Spinal cord (tissue), 10 donors: Measurements from ENCODE around the gene NCCRP1. TPM values are rescaled to one million over a fixed set of nuclear protein-coding genes. Genes with fewer than 3 reads are reported as not detected.

Experiments
- DNase-seq, 6 donors: peaks; one replicate each; pipeline versions ENCODE4 v3.0.0 to v3.0.0-alpha.2; 2013 to 2015; ENCODE audit warnings: low spot score in 6 of 6, low read depth in 4 of 6
- H3K27ac ChIP-seq: one replicate; pipeline ENCODE4 v1.5.1; 2013; ENCODE audit warnings: low read depth, low read length, control low read depth
- H3K27me3 ChIP-seq: one replicate; pipeline ENCODE4 v1.6.1; 2013; ENCODE audit warnings: low read length; ENCODE audit not compliant: control insufficient read depth, insufficient read depth
- H3K36me3 ChIP-seq: one replicate; pipeline ENCODE4 v1.6.1; 2013; ENCODE audit warnings: low read length; ENCODE audit not compliant: control insufficient read depth, insufficient read depth
- H3K4me1 ChIP-seq: one replicate; pipeline ENCODE4 v1.6.1; 2013; ENCODE audit warnings: low read length; ENCODE audit not compliant: control insufficient read depth, insufficient read depth
- H3K4me3 ChIP-seq: one replicate; pipeline ENCODE4 v1.5.1; 2013; ENCODE audit warnings: low read depth, low read length, control low read depth
- H3K9me3 ChIP-seq: one replicate; pipeline ENCODE4 v1.6.1; 2013; ENCODE audit warnings: low read length; ENCODE audit not compliant: control insufficient read depth, insufficient read depth
- WGBS: methylation state at CpG from one replicate; pipeline ENCODE4 v1.1.5; 2013; ENCODE audit warnings: missing lambda C conversion rate; ENCODE audit not compliant: insufficient coverage; 5-methylcytosine and 5-hydroxymethylcytosine counted together
- polyA plus RNA-seq, 2 donors: library from polyadenylated mRNA; unstranded; fragments of 120-200 nt; gene quantifications; one replicate each; pipeline ENCODE4 v1.2.1, GENCODE V29; 2013; ENCODE audit not compliant: insufficient read length in 2 of 2
- total RNA-seq, 2 donors: library from RNA; depleted of rRNA in 1 of 2; stranded (reverse); fragments of 120-200 nt in 1 of 2; fragments of >200 nt in 1 of 2; gene quantifications; one replicate each; pipeline versions ENCODE4 v1.2.3 to v1.2.4, GENCODE V29; 2013 to 2014
- donor health status: healthy.

The NCCRP1 gene
- total and polyA plus RNA-seq, 4 donors, result 0.10 to 0.29 (median 0.16) TPM

DNA sequence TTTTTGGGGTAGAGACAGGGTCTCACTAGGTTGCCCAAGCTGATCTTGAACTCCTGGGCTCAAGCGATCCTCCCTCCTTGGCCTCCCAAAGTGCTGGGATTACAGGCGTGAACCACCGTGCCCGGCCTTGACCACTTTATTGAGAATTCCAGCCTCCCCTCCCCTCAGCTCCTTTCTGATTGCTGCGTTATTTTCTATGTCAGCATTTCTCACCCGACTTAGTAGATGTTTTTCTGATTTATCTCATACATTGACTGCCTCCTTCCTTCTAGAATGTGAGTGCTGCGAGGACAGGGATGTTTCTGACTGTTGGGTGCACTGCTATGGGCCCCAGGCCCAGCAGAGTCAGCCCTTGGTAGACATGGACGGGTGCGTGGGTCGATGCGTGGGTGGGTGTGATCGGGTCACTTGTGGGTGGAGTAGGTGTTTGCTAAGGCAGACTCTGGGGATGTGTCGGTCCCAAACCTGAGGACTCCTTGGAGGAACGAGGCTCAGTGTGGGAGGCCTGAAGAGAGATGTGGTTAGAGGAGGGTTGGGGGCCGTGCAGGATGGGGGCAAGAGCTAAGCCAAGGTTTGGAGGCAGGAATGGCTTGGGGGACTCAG is 34.2 kb upstream of the NCCRP1 start:
- no peaks in the 10 kb centered on the region for H3K9me3 ChIP-seq
- H3K36me3 ChIP-seq, result peaks cover 48% of the 10 kb centered on the region
- DNase-seq, result no peak
- H3K4me1 ChIP-seq, result peaks cover 46% of the 10 kb centered on the region
- no peaks in the 10 kb centered on the region for H3K27me3 ChIP-seq
- no peak overlapping the region for H3K4me3 ChIP-seq
- H3K27ac ChIP-seq, result no peak overlapping the region
- 86% methylated on average over 13 of the region's 15 CpGs for WGBS

DNA sequence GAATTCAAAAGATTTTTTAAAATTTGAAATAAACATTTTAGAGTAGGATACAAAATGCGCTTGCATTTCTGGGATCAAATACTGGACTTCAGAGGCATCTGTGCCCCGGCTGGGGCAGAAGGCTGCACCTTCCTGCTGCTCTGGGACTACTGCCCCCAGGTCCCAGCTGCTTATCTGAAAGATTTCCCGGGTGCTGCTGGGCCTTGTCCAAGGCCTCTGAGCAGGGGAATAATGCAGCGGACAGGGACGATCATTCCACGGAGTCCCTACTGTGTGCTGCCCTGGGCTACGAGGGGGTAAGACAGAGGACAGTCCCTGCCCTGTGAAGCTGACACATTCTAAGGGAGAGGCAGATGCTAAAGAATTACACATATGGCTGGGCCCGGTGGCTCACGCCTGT is 33.1 kb upstream of the NCCRP1 start:
- peaks cover 42% of the 10 kb centered on the region for H3K4me1 ChIP-seq
- no peak overlapping the region for H3K27ac ChIP-seq
- H3K27me3 ChIP-seq, result no peaks in the 10 kb centered on the region
- WGBS, result 77% methylated on average over 8 of the region's 9 CpGs
- no peak for DNase-seq
- no peaks in the 10 kb centered on the region for H3K9me3 ChIP-seq
- H3K4me3 ChIP-seq, result no peak overlapping the region
- H3K36me3 ChIP-seq, result peaks cover 51% of the 10 kb centered on the region

DNA sequence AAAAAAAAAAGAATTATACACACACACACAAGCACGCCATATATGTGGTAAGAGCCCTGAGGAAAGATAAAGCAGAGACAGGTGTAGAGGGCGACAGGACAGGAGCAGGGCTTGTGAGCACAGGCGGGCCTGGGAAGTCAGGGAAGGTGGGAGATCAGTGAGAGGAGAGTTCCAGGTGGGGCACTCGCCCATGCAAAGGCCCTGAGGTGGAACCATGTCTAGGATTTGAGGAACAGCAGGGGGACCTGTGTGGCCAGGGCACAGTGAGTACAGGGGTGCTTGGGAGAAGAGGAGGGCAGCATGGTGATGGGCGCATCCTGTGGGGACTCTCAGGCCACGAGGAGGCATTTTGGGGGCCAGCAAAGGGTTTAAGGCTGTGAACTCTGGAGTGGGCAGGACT is 32.5 kb upstream of the NCCRP1 start:
- 94% methylated on average over 5 of the region's 6 CpGs for WGBS
- no peak for DNase-seq
- Histone ChIP-seq H3K36me3 (peaks cover 52% of the 10 kb centered on the region), H3K9me3 (no peaks in the 10 kb centered on the region), H3K27ac (no peak overlapping the region), H3K4me1 (peaks cover 42% of the 10 kb centered on the region), H3K27me3 (no peaks in the 10 kb centered on the region), H3K4me3 (no peak overlapping the region)

DNA sequence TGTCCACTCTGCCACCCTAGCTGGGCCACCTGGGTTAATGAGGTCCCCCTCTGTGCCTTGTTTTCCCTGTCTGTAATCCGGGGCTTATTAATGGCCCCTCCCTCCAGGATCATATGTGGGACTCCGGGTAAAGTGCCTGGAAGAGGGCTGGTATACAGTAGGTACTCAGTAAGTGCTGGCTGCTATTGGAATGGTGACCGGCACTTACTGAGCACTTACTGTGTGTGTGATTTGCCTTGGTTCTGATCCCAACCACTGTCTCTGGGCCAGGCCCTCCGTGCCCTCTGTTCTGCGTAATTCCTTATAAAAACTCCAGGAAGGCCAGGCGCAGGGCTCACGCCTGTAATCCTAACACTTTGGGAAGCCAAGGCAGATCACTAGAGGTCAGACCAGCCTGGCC is 30.9 kb upstream of the NCCRP1 start:
- Histone ChIP-seq H3K27me3 (no peaks in the 10 kb centered on the region), H3K36me3 (peaks cover 60% of the 10 kb centered on the region), H3K27ac (no peak overlapping the region), H3K4me3 (no peak overlapping the region), H3K9me3 (no peaks in the 10 kb centered on the region), H3K4me1 (peaks cover 29% of the 10 kb centered on the region)
- DNase-seq, result no peak
- 100% methylated on average over 4 of the region's 7 CpGs for WGBS

DNA sequence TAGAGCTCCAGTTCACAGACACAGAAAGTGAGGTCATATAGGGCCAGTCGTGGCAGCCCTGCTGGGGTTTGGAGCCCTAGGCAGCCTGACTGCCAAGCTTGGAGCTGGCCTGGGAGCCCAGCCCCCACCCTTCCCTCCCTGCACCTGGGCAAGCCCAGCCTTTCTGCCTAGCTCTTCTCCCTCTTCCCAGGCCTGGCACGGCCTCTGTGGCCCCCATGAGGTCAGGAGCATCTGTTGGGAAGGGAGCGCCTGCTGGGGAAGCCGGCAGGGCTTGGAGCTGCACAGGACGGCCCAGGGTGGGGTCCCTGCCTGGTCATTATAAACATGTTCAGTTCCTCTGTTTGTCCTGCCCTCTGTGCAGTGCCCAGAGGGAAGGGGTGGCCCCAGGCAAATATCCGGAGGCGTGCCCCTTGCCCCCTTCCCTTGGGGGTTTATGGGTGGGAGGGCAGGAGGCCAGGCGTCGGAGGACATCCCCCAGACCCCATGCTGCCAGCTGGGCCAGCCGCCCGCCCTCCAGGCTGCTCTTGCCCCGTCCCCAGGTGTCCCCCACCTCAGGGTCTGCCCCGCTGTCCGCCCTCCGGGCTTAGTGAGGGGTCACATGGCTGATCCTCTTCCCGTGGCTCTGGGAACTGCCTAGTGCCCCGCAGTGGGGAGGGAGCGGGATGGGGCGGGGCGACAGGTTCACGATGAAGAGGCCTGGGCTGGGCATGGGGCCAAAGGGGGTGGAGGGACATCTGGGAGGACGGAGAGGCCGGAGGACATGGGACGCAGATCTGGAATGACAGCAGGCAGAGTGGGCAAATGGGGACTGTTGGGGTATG is 30.0 kb upstream of the NCCRP1 start:
- Histone ChIP-seq H3K27me3 (no peaks in the 10 kb centered on the region), H3K4me1 (peaks cover 22% of the 10 kb centered on the region), H3K27ac (no peak overlapping the region), H3K4me3 (no peak overlapping the region), H3K36me3 (peaks cover 61% of the 10 kb centered on the region), H3K9me3 (no peaks in the 10 kb centered on the region)
- WGBS, result 28% methylated on average over 21 of the region's 24 CpGs
- peak in 3 of 6 donors; percentile 9 to 71 (median 49) for DNase-seq

DNA sequence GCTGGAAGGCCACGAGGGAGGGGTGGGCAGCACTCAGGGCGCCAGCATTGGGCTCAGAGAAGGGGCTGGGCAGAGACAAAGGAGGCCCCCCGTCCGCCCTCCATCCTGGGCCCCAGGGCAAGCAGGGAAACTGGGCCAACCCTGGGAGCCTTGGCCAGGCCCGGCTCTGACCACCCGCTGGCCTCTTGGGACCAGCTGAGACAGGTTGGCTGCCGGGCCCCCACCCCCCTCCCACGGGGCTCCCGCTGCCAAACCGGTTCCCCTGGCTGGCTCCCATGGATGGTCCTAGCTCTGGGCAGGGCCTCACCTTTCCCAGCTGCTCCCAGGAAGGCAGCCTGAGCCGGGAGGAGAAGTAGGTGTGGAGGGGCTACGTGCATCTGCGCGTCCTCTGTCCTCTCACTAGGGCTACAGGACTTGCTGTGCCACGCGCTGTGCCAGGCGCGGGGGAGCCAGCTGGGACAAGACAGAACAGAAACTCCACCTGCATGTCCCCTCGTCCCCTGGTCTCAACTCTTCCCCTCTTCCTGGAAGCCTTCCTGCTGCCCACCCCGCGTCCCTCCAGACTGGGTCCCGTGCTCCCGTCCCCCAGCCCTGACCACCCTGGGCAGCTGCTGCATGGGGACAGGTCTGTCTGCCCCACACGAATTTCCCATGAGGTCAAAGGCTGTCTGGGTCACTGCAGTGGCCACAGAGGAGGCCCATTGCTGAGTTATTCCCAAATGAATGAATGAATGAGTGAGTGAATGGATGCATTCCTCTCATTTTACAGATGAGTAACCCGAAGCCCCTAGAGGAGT is 29.1 kb upstream of the NCCRP1 start:
- no peaks in the 10 kb centered on the region for H3K27me3 ChIP-seq
- H3K4me1 ChIP-seq, result peaks cover 22% of the 10 kb centered on the region
- no peak overlapping the region for H3K4me3 ChIP-seq
- H3K27ac ChIP-seq, result no peak overlapping the region
- H3K9me3 ChIP-seq, result no peaks in the 10 kb centered on the region
- DNase-seq, result peak in 1 of 6 donors; percentile 20
- WGBS, result 71% methylated on average over 19 of the region's 25 CpGs
- peaks cover 69% of the 10 kb centered on the region for H3K36me3 ChIP-seq

GRCh38 chr19:39168258-39169142 is 28.3 kb upstream of the NCCRP1 start:
- DNase-seq, result no peak
- peaks cover 18% of the 10 kb centered on the region for H3K4me1 ChIP-seq
- WGBS, result 88% methylated on average over 23 of the region's 23 CpGs
- H3K9me3 ChIP-seq, result no peaks in the 10 kb centered on the region
- no peaks in the 10 kb centered on the region for H3K27me3 ChIP-seq
- H3K4me3 ChIP-seq, result no peak overlapping the region
- no peak overlapping the region for H3K27ac ChIP-seq
- H3K36me3 ChIP-seq, result peaks cover 72% of the 10 kb centered on the region

GRCh38 chr19:39169143-39169810 is 27.5 kb upstream of the NCCRP1 start:
- no peak overlapping the region for H3K27ac ChIP-seq
- H3K9me3 ChIP-seq, result no peaks in the 10 kb centered on the region
- DNase-seq, result no peak
- H3K36me3 ChIP-seq, result peaks cover 75% of the 10 kb centered on the region
- 91% methylated on average over 35 of the region's 36 CpGs for WGBS
- no peak overlapping the region for H3K4me3 ChIP-seq
- peaks cover 18% of the 10 kb centered on the region for H3K4me1 ChIP-seq
- no peaks in the 10 kb centered on the region for H3K27me3 ChIP-seq
